Measurements from ENCODE around the gene CEP68.

DNA sequence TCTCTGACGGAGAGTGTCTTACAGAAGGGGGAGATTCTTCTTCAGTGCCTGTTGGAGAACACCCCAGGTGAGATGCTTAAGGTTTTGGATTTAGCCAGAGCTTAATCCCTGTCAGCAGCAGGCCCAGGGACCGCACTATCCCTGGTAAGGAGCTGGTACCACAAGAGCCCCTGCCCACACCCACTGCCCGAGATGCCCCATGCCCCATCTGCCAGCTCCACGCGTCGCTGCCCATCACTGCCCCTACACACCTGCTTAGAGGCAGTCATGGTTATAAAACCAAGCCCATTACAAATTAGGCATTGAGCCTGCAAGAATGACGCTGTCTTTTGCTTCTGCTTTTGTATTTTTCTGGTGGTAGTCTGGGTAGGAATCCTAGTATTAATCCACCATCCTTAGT lies 21.7 kb downstream of the CEP68 start:
- TF ChIP-seq, protein P1, sequence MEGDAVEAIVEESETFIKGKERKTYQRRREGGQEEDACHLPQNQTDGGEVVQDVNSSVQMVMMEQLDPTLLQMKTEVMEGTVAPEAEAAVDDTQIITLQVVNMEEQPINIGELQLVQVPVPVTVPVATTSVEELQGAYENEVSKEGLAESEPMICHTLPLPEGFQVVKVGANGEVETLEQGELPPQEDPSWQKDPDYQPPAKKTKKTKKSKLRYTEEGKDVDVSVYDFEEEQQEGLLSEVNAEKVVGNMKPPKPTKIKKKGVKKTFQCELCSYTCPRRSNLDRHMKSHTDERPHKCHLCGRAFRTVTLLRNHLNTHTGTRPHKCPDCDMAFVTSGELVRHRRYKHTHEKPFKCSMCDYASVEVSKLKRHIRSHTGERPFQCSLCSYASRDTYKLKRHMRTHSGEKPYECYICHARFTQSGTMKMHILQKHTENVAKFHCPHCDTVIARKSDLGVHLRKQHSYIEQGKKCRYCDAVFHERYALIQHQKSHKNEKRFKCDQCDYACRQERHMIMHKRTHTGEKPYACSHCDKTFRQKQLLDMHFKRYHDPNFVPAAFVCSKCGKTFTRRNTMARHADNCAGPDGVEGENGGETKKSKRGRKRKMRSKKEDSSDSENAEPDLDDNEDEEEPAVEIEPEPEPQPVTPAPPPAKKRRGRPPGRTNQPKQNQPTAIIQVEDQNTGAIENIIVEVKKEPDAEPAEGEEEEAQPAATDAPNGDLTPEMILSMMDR (IDR thresholded peaks at IDR 0.05 in 4 of 5, conservative IDR thresholded peaks at IDR 0.05 in 1 of 5): no peak
- TF ChIP-seq POLR2A (IDR thresholded peaks at IDR 0.05): no peak
